Ramos (cell line): ENCODE data around the gene GAREM2.

Source experiments
- in situ Hi-C: fragments of 300-500 bp; cut with MboI; formaldehyde crosslinking; loops from one replicate; pipeline ENCODE4 v1.14.3; 2022; ENCODE audit warnings: low sequenced_read_pairs; ENCODE audit not compliant: unreplicated experiment

The GAREM2 gene

GRCh38 chr2:26217720-26218119 is 44.8 kb downstream of the GAREM2 start:
- in situ Hi-C loops: no loop called here

- in situ Hi-C loops: no loop called here
These were observed 50.1 kb downstream of the GAREM2 start for GRCh38 chr2:26223018-26223417.

GRCh38 chr2:26224095-26224494 is 51.2 kb downstream of the GAREM2 start:
- in situ Hi-C loops: no loop called here

GRCh38 chr2:26229595-26229994 is 56.7 kb downstream of the GAREM2 start:
- in situ Hi-C loops: no loop called here

- in situ Hi-C loops: no loop called here
These were observed 57.9 kb downstream of the GAREM2 start for GRCh38 chr2:26230806-26231205.

GRCh38 chr2:26235089-26235488 is 62.2 kb downstream of the GAREM2 start:
- in situ Hi-C loops: no loop called here

- in situ Hi-C loops: no loop called here
These were observed 65.0 kb downstream of the GAREM2 start for GRCh38 chr2:26237868-26238267.

GRCh38 chr2:26238311-26238958 is 65.5 kb downstream of the GAREM2 start:
- in situ Hi-C loops: no loop called here
